Liver (tissue), 9 donors: ENCODE measurements around the gene ULK1. TPM values are rescaled to one million over a fixed set of nuclear protein-coding genes. Genes with fewer than 3 reads are reported as not detected.

Experiments
- DNase-seq: peaks from one replicate; pipeline ENCODE4 v3.0.0-alpha.2; 2017; ENCODE audit warnings: low spot score
- H3K27ac ChIP-seq, 2 donors: one replicate each; pipeline ENCODE4 v1.7.0; 2013; ENCODE audit warnings: inconsistent platforms in 2 of 2, low read length in 2 of 2, control low read depth in 1 of 2, low read depth in 1 of 2, mild to moderate bottlenecking in 1 of 2
- H3K27me3 ChIP-seq, 4 donors: one replicate each; pipeline versions ENCODE4 v1.6.1 to v1.7.0; 2013; ENCODE audit warnings: low read length in 3 of 4, inconsistent platforms in 1 of 4, mild to moderate bottlenecking in 1 of 4, moderate library complexity in 1 of 4; ENCODE audit not compliant: control insufficient read depth in 4 of 4, insufficient read depth in 4 of 4
- H3K36me3 ChIP-seq, 4 donors: one replicate each; pipeline versions ENCODE4 v1.6.1 to v1.7.0; 2013; ENCODE audit warnings: low read length in 3 of 4, mild to moderate bottlenecking in 3 of 4, low read depth in 1 of 4, moderate library complexity in 1 of 4; ENCODE audit not compliant: control insufficient read depth in 4 of 4, insufficient read depth in 3 of 4
- H3K4me1 ChIP-seq, 4 donors: one replicate each; pipeline versions ENCODE4 v1.6.1 to v1.7.0; 2013; ENCODE audit warnings: low read length in 3 of 4, mild to moderate bottlenecking in 3 of 4, moderate library complexity in 1 of 4; ENCODE audit not compliant: control insufficient read depth in 4 of 4, insufficient read depth in 4 of 4
- H3K4me3 ChIP-seq, 3 donors: one replicate each; pipeline versions ENCODE4 v1.6.1 to v1.7.0; 2013; ENCODE audit warnings: low read length in 3 of 3, control low read depth in 1 of 3, low read depth in 1 of 3, mild to moderate bottlenecking in 1 of 3
- H3K9ac ChIP-seq, 2 donors: one replicate each; pipeline ENCODE4 v1.7.0; 2013; ENCODE audit warnings: low read length in 2 of 2, mild to moderate bottlenecking in 2 of 2, moderate library complexity in 2 of 2, control low read depth in 1 of 2, low read depth in 1 of 2
- H3K9me3 ChIP-seq, 4 donors: one replicate each; pipeline versions ENCODE4 v1.6.1 to v1.7.0; 2013; ENCODE audit warnings: low read length in 3 of 4; ENCODE audit not compliant: control insufficient read depth in 4 of 4
- ATF3 ChIP-seq: IDR thresholded peaks from 2 replicates; pipeline ENCODE4 v1.6.1; 2016; ENCODE audit warnings: antibody characterized with exemption
- CTCF ChIP-seq: fragments of 150-350 bp; IDR thresholded peaks from 2 replicates; pipeline ENCODE4 v1.5.1; 2017; ENCODE audit warnings: improper control_type of control experiment, low read depth, low read length; ENCODE audit not compliant: missing input control
- EGR1 ChIP-seq, 2 donors: IDR thresholded peaks; 2 replicates each; pipeline ENCODE4 v1.6.1; 2016 to 2018; ENCODE audit warnings: antibody characterized with exemption in 2 of 2, low read depth in 2 of 2
- FOXA1 ChIP-seq: IDR thresholded peaks from 2 replicates; pipeline ENCODE4 v1.6.1; 2016; ENCODE audit warnings: antibody characterized with exemption
- FOXA2 ChIP-seq: IDR thresholded peaks from 2 replicates; pipeline ENCODE4 v1.6.1; 2016; ENCODE audit warnings: antibody characterized with exemption
- HNF4A ChIP-seq, 2 donors: conservative IDR thresholded peaks; 2 replicates each; pipeline ENCODE4 v1.6.1; 2016; ENCODE audit warnings: antibody characterized with exemption in 2 of 2, mild to moderate bottlenecking in 2 of 2
- HNF4G ChIP-seq: IDR thresholded peaks from 2 replicates; pipeline ENCODE4 v1.6.1; 2016; ENCODE audit warnings: antibody characterized with exemption
- JUND ChIP-seq, 2 donors: IDR thresholded peaks; 2 replicates each; pipeline ENCODE4 v1.6.1; 2016; ENCODE audit warnings: antibody characterized with exemption in 2 of 2
- MAX ChIP-seq: IDR thresholded peaks from 2 replicates; pipeline ENCODE4 v1.6.1; 2016; ENCODE audit warnings: antibody characterized with exemption
- NR2F2 ChIP-seq: IDR thresholded peaks from 2 replicates; pipeline ENCODE4 v1.6.1; 2016; ENCODE audit warnings: antibody characterized with exemption
- RAD21 ChIP-seq, 2 donors: IDR thresholded peaks; 2 replicates each; pipeline ENCODE4 v1.6.1; 2016; ENCODE audit warnings: antibody characterized with exemption in 2 of 2, mild to moderate bottlenecking in 2 of 2
- RXRA ChIP-seq, 2 donors: IDR thresholded peaks; 2 replicates each; pipeline ENCODE4 v1.6.1; 2017 to 2018; ENCODE audit warnings: antibody characterized with exemption in 2 of 2, mild to moderate bottlenecking in 1 of 2
- SP1 ChIP-seq: IDR thresholded peaks from 2 replicates; pipeline ENCODE4 v1.6.1; 2018; ENCODE audit warnings: antibody characterized with exemption, mild to moderate bottlenecking
- TAF1 ChIP-seq: conservative IDR thresholded peaks from 2 replicates; pipeline ENCODE4 v1.6.1; 2016; ENCODE audit warnings: antibody characterized with exemption, mild to moderate bottlenecking
- ZBTB33 ChIP-seq: IDR thresholded peaks from 2 replicates; pipeline ENCODE4 v1.6.1; 2016; ENCODE audit warnings: antibody characterized with exemption
- WGBS: extraction: QIAGEN DNeasy Blood & Tissue Kit; methylation state at CpG from one replicate; pipeline ENCODE4 v1.1.7; 2013; 5-methylcytosine and 5-hydroxymethylcytosine counted together
- polyA plus RNA-seq, 2 donors: library from polyadenylated mRNA; stranded (reverse) in 1 of 2; unstranded in 1 of 2; fragments of 200-250 nt in 1 of 2; fragments of >200 nt in 1 of 2; fragmentation: Nextera tagmentation in 1 of 2; extraction: Ambion mirVana in 1 of 2; gene quantifications; one replicate each; pipeline versions ENCODE4 v1.2.1 to v1.2.3, GENCODE V29; 2013 to 2015
- total RNA-seq, 2 donors: library from RNA; depleted of rRNA; stranded (reverse); fragments of >200 nt; gene quantifications; one replicate each; pipeline ENCODE4 v1.2.3, GENCODE V29; 2014
- donor health status: healthy.
- donor health status: healthy.
- donor health status: healthy.
- donor health status: healthy.
- donor health status: healthy.

ULK1 gene
- total and polyA plus RNA-seq, 4 donors, result 12.5 to 41.7 (median 15.1) TPM

GRCh38 chr12:131862600-131862993 lies 31.8 kb upstream of the ULK1 start:
- Histone ChIP-seq H3K9ac (no peak overlapping the region), H3K9me3 (no peaks in the 10 kb centered on the region), H3K4me3 (no peak overlapping the region), H3K4me1 (peaks cover 15 to 35% (median 29%) of the 10 kb centered on the region in 4 donors), H3K36me3 (no peaks in the 10 kb centered on the region), H3K27ac (peak overlapping the region; percentile 50 to 80), H3K27me3 (no peaks in the 10 kb centered on the region)
- no peak for DNase-seq
- TF ChIP-seq SP1 (no peak), JUND (IDR thresholded peaks at IDR 0.05) (no peak), ATF3 (no peak)
- 51% methylated on average over 14 of the region's 14 CpGs for WGBS

GRCh38 chr12:131862994-131863710 lies 31.3 kb upstream of the ULK1 start:
- H3K9me3 ChIP-seq, result no peaks in the 10 kb centered on the region
- TF ChIP-seq ATF3 (no peak), RAD21 (IDR thresholded peaks at IDR 0.05) (no peak), HNF4G (no peak), RXRA (IDR thresholded peaks at IDR 0.05) (no peak), HNF4A (conservative IDR thresholded peaks at IDR 0.05) (no peak), SP1 (no peak), NR2F2 (no peak), FOXA1 (no peak), FOXA2 (no peak)
- no peaks in the 10 kb centered on the region for H3K27me3 ChIP-seq
- no peaks in the 10 kb centered on the region for H3K36me3 ChIP-seq
- H3K9ac ChIP-seq, result no peak overlapping the region
- H3K27ac ChIP-seq, result peak overlapping the region; percentile 36 to 50
- peaks cover 15 to 35% (median 29%) of the 10 kb centered on the region in 4 donors for H3K4me1 ChIP-seq
- no peak overlapping the region for H3K4me3 ChIP-seq
- peak; percentile 41 for DNase-seq
- 51% methylated on average over 20 of the region's 20 CpGs for WGBS

- DNase-seq, result no peak
- Histone ChIP-seq H3K9ac (no peak overlapping the region), H3K27ac (no peak overlapping the region), H3K4me1 (peaks cover 15 to 35% (median 29%) of the 10 kb centered on the region in 4 donors), H3K9me3 (no peaks in the 10 kb centered on the region), H3K27me3 (no peaks in the 10 kb centered on the region), H3K4me3 (no peak overlapping the region), H3K36me3 (no peaks in the 10 kb centered on the region)
- TF ChIP-seq NR2F2 (no peak), ZBTB33 (no peak), MAX (no peak), HNF4G (no peak), TAF1 (no peak), ATF3 (no peak), SP1 (no peak), EGR1 (IDR thresholded peaks at IDR 0.05; ENCODE audit: low read depth in 2 of 2) (no peak), CTCF (no peak), RAD21 (IDR thresholded peaks at IDR 0.05) (no peak), JUND (IDR thresholded peaks at IDR 0.05) (no peak), RXRA (IDR thresholded peaks at IDR 0.05) (no peak)
- 88% methylated on average over 24 of the region's 24 CpGs for WGBS
Observed at GRCh38 chr12:131863711-131864396, 30.6 kb upstream of the ULK1 start.
